COR-L47 (cell line): Measurements from ENCODE around the gene KCNG4.

Experiments
- DNase-seq: peaks from one replicate; lab custom pipeline; 2025; lab: John Stamatoyannopoulos, UW

KCNG4 gene

DNA sequence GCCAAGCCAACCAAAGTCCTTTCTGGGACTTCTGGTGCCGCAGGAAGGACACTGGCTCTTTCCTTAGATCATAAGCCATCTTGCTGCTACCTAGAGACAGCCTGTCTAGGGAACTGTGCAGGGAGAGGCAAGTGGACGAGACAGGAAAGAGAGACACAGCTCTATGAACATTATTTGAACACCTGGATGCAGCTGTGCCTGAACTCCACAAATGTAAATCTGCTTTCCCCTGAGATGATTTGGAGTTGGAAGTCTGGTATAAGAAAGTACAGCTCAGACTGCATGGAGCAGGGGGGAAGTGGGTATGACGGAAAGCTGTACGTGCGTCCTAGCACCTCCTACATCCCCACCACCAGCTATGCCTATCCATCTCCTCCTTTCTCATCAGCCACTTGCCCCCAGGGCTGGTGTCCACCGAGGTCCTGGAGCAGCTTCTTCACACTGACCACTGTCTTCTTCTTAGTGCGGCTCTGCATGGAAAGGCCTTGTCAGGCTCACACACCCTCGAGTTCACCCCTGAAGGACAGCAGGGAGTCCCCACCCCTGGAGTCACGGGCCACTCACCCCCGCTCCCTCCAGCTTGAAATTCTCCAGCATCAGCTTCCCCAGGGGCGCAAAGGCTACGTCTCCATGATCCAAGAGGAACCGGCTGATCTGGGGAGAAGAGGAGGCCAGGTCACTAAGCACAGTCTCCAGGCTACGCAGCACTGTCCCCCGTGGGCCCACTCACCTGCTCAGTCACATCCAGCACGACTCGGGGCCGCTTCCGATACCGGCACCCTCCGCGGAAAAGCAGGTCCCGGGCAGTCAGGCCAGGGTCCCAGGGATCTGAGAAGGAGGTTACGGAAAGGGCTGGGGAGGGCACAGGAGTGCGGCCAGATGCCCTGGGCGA lies 56.9 kb downstream of the KCNG4 start:
- DNase-seq: no peak

DNA sequence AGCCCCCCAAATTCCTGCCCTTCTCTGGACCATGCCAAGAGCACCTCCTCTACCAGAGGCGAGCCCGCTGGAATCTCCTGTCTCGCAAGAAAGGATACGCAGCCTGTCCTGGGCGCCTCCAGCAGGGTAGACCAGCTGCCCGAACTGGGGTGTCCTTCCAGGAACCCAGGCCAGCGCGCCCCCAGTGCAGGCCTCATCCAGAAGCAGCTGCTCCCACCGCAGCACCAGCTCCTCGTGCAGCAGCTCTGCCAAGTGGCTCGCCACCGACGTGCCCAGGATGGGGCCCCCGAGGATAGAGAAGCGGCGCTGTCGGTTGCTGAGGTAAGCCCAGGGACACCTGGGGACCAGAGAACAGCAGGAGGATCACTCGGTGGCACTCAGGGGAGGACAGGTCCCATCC lies 57.7 kb downstream of the KCNG4 start:
- DNase-seq: no peak

DNA sequence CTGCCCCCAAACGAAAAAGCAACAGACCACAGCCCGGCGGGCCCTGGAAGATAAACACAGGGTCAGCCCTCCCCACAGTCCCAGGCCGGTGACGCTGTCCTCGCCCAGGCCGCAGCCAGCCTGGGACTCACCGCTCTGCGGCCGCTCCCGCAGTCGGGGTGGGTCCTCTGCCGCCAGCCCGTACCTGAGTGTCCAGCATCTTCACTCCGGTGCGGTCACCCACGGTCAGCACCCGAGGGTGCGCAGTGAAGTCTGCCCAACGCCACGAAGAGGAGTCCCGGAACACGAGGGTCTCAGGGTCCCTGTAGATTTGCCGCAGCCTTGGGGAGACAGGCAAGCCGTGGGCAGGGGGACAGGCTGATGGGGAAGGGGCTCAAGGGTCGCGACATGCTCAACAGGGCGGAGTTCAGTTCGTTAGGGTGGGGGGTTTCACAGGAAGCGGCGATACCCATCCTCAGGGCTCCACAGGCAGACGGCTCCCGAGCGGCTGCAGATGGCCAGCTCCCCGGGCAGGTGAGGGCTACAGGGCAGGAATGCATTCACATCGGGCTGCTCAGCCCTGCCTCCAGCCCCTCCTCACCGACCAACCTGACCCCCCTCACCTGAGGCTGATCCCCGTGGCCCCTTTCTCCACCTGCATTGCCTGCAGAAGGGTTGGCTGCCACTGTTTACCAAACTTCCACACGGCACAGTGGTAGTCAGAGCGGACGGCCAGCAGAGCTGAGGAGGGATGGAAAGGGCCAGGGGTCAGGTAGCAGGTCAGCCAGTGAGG lies 58.5 kb downstream of the KCNG4 start:
- no peak for DNase-seq

GRCh38 chr16:84180519-84181140 lies 59.2 kb downstream of the KCNG4 start:
- DNase-seq: no peak

DNA sequence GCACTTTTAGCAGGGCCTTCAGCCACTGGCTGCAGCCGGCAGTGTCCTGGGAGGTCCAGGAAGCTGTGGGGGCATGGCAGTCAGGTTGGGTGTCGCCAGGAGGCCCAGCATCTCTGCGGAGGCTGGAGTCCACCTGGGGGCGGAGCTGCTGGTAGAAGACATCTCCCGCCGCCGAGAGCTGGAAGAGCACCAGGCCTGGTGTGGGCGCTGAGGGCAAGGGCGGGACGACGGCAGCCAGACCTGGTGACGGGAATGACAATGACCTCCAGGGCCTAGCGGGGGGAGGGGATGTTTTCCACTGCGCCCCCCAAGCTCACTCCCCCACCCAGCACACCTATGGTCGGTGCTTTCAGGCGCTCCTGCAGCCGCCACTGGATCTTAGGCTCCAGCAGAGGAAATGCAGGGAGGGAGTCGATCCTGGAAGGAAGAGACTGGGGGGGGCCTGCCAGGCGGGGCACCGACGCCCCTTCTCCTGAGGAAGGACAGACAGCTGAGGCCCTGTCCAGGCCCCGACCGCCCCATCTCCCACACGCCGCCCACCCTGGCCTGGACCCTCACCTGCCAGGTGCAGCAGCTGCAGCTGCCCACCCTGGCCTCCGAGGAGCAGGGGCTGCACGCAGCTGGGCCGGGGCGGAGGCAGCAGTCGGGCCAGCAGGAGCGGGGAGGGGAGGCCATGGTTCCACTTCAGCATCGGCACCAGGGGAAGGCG lies 60.0 kb downstream of the KCNG4 start:
- no peak for DNase-seq

DNA sequence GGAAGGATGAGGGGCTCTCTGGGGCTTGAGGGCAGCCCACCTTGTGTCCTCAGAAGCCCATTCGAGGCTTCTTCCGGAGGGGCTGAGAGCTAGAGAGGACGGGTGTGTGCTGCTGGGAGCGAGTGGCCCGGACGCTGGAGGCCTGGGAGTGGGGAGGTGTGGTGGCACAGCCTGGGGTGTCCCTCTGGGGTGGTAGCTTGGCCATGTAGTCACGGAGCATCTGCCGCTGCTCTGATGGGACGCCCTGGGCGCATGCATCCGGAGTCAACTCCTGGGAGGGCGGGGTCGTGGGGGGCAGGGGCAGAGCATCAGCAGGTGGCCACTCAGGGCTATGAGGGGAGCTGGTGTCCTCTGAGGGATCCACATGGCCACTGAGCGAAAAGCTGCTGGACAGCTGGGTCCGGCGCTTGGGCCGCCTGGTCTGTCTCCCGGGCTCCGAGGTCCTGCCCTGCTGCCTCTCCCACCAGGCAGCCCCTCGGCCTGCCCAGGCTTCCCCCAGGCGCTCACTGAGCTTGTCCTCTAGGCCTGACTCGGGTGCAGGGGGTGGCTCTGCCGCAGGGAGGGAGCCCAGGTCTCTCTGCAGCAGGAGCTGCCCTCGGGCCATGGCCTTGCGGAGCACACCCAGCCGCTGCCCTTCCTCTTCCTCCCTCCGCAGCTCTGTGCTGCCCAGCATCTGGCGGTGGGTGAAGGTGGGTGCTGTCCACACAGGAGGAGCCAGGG lies 60.8 kb downstream of the KCNG4 start:
- DNase-seq: no peak

- DNase-seq: no peak
Observed at GRCh38 chr16:84178146-84178765, 61.6 kb downstream of the KCNG4 start.

DNA sequence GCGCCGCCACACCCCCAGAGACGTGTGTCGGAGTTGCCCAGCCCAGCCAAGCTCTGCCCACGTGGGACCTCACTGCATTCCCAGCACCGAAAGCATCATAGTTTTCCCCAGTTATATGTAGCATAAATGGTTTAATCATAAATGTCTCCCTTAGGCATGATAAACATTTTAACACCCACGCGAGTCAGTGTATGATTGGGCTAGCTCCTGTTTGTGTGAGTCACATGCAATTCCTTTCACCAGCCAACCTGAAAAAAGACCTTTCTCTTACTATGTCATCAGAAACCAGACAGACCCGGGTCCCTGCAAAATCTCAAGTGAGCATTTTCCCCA lies 62.1 kb downstream of the KCNG4 start:
- no peak for DNase-seq

DNA sequence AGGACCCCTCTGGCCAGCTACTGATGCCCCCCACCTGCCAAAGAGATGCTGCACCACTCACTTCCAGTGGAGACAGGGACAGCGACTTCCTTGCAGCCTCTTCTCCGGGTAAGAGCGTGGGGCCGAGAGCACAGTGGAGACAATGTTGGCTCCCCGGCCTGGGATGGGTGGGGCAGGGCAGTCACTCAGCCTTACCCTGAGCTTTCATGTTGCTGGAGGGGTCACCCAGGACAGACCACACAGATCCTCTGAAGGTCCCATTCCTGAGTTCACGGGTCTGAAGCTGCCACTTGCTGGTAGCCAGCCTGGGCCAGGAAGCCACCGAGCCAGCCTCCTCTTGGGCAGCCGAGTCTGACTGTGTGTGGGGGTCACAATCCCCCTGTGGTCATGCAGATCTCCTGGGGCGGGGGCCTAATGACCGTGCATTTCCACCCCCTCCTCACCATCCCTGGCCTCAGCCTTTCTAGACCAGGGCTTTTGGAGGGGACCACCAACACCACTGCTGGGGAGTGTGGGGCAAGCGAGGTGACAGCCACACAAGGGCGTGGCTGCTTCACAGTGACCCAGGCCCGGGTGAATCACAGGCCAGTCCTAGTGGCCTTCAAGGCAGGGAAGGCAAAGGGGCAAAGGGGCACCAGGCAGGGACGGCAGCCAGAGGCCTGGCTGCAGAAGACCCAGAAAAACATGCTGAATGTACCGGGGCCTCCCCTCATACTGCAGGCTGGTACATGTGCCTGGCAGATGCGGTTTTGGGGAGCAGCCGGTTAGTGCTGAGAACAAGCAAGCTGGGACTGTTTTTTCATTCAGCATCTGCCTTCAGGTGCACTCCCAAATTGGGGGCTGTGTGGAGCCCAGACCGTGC lies 63.4 kb downstream of the KCNG4 start:
- no peak for DNase-seq

- peak; percentile 65 for DNase-seq
Observed at GRCh38 chr16:84175350-84176081, 64.3 kb downstream of the KCNG4 start.

DNA sequence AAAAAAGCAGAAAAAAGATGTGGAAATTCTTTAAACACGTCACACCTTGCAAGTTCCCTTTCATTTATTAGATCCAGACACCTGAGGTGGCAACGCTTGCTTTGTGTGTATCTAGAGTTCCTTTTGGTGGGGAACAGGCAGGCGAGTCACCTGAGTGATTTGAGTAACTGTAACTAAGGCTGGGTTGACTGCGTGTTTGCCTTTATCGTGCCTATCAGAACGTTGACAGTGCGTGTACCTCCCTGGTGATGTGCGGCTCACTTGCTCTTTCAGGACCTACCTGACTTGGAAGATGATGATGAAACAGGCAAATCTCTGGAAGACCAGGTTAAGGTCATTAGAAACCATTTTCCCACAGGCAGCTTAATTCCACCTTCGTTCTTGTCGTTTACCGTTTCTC lies 65.4 kb downstream of the KCNG4 start:
- no peak for DNase-seq

DNA sequence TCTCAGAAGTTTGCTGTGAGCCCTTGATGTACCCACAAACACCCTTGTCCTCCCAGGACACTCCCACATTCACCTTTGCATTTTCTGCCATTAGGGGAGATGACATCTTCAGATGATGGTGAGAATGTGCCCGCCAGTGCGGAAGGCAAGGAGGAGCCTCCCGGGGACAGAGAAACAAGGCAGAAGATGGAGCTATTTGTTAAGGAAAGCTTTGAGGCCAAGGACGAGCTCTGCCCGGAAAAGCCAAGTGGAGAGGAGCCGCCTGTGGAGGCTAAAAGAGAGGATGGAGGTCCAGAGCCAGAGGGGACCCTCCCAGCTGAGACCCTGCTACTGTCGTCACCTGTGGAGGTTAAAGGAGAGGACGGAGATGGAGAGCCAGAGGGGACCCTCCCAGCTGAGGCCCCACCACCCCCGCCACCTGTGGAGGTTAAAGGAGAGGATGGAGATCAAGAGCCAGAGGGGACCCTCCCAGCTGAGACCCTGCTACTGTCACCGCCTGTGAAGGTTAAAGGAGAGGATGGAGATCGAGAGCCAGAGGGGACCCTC lies 70.0 kb downstream of the KCNG4 start:
- DNase-seq: no peak
